NCI-H1694 treated with DMSO at 0.1 percent for 48 hours (cell line): ENCODE data around the gene DYRK1A.

Experiments used
- DNase-seq: peaks from one replicate; lab custom pipeline; 2025; lab: John Stamatoyannopoulos, UW

DYRK1A gene

GRCh38 chr21:37419228-37419906 is 52.8 kb downstream of the DYRK1A start:
- no peak for DNase-seq

DNA sequence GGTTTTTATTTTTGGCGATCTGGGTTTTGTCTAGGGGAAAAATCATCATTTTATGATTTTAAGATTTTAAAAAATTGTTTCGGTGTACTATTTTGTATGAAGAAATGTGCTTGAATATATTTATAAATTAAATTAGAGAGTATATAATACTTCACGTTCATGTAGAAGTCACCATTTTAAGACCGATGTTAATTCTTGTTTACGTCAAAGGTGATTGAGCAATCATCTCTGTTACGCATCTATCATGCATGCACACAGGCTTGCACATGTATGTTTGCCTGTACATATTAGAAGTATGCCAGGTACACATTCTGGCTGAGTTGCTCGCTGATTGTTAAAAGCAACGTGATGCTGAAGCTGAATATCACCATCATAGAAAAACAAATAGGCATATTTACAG is 54.7 kb downstream of the DYRK1A start:
- no peak for DNase-seq

- DNase-seq = no peak
These were observed 55.8 kb downstream of the DYRK1A start for GRCh38 chr21:37422382-37422781.

GRCh38 chr21:37423103-37423502 is 56.5 kb downstream of the DYRK1A start:
- no peak for DNase-seq

DNA sequence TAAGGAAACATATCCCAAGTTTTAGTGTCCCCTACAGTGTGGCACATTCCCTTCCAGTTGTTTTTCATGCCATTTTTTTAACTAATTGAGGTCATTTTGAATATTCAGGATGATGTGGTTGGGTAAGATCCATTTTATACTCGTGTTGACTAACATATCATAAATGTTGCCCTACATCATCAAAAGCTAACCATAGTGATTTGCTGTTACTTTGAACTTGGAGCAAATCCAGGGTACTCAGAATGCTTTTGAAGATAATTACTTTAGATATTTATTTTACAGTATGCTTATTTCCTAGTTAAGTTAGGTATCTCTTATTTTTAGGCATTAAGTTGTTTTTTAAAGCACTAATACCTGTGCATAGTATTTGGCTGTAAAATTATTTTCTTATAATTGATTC is 57.8 kb downstream of the DYRK1A start:
- DNase-seq = no peak

DNA sequence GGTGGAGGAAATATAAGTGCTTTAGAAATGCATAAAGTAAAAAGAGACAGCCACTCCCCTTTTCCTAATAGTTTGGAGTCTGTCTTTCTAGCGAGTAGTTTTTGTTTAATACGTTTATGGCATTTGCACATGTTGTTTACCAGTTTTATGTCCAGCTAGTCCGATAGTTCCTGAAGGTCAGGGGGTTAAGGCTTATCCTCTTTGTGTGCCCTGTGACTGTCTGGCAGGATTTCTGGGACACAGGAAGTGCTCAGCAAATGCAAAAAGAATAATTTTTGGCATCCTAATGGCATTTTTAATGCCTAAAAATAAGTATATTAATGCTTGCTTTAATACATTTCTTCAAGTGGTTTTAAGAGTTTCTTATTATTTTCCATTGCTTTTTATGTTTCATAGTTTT is 58.4 kb downstream of the DYRK1A start:
- DNase-seq = no peak

GRCh38 chr21:37425684-37426083 is 59.1 kb downstream of the DYRK1A start:
- DNase-seq = no peak

DNA sequence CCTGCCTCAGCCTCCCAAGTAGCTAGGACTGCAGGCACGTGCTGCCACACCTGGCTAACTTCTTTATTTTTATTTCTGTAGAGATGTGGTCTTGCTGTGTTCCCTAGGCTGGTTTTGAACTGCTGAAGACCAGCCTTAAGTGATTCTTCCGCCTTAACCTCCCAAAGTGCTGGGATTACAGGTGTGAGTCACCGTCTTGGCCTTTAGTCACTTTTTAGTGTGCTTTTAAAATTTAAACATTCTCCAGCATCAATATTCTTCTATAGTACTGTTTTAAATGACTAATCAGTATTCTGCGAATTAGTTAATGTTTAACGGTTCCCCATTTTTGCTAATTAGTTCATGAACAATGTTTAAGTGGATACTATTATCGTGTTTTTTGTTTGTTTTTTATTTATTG is 60.6 kb downstream of the DYRK1A start:
- no peak for DNase-seq

DNA sequence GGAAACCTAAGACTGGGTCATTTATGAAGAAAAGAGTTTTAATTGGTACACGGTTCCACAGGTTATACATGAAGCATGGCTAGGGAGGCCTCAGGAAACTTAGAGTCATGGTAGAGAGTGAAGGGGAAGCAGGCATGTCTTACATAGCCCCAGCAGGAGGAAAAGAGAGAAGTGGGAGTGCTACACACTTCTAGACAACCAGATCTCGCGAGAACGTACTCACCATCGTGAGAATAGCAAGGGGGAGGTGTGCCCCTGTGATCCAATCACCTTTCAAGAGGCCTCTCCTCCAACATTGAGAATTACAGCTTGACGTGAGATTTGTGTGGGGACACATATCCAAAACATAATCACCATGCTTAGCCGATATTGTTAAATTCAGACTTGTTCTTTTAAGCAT is 62.8 kb downstream of the DYRK1A start:
- DNase-seq = no peak

GRCh38 chr21:37430184-37430821 is 63.7 kb downstream of the DYRK1A start:
- DNase-seq = no peak

DNA sequence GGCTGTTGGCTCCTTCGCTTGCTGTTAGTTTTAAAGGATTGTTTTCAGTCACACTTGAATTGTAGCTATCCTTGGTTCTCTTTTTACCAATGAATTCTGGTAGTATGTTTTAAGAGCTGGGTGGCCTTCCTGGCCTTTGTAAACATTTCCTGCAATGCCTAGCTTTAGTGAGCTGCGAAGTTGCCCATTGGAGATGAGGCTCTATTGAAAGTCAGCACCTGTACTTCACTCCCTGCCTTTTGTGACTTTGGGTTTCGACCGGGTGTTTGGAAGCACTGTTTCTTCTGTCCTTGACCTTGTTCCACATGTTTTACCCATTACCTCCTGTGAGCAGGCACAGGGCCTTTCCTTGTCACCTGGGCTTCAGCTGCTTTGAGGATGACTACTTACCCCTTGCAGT is 64.7 kb downstream of the DYRK1A start:
- DNase-seq = no peak

DNA sequence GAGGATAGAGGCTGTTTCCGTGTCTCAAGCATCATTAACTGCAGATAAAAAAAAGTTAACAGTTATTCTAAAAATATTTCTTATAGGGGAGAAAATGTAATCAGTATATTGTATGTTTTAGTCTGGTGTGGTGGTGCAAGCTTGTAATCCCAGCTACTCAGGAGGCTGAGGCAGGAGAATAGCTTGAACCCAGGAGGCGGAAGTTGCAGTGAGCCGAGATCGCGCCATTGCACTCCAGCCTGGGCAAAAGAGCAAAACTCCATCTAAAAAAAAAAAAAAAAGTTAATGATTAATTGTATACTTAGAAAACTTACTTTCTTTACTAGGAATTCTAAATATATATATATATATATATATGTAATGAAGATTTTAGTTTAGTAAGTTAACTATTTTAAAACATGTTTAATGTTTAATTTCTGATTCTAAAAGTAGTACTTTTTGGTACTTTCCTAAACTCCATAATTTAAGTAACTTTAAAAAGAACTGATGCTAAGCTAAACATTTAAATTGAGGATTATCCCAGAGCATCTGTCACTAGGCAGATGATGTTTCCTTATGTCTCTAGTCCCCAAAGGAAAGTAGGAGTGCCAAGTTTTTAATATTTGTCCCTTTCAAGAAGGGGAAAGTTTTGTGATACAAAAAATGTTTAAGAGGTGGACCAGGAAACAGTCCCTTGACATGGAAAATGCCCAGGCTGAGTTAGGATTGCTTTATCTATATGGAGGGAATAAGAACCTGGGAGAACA is 66.3 kb downstream of the DYRK1A start:
- no peak for DNase-seq

GRCh38 chr21:37433456-37433840 is 66.9 kb downstream of the DYRK1A start:
- DNase-seq = no peak

- DNase-seq = peak; percentile 95
These were observed 68.5 kb downstream of the DYRK1A start for GRCh38 chr21:37435120-37435519.

DNA sequence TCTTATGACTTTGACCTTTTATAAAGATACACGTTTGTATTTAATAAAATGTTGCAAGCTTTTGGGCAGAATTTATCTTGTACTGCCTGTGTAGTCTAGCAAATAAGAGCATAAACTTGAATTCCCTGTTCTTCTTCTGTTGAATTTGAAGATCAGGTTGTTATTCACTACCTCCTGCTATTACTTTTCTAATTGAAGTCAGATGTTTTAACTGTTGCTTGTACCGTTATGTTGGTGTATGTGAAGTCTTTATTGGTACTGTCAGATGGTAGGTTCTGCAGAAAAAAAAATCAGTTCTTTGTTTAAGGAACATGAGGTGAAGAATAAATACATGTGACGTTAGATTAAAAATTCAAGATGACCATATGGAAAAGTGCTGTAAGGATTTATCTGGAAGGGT is 69.1 kb downstream of the DYRK1A start:
- DNase-seq = no peak

GRCh38 chr21:37436174-37436573 is 69.6 kb downstream of the DYRK1A start:
- DNase-seq = no peak

- DNase-seq = no peak
These were observed 71.0 kb downstream of the DYRK1A start for GRCh38 chr21:37437376-37438080.

DNA sequence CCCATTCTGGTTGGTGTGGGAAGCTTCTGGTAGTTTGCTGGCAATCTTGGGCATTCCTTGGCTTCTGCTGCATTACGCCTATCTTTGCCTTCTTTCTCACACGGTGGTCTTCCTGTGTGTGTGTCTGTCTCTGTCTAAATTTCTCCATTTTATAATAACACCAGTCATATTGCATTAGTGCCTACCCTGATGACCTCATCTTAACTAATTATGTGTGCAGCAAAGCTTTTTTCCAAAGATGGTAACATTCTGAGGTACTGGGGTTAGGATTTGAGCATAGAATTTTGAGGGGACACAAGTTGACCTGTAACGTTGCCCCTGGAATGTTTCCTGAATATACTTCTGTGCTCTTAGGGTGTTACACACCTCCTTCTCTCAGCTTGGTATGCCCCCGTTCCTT is 77.1 kb downstream of the DYRK1A start:
- no peak for DNase-seq

DNA sequence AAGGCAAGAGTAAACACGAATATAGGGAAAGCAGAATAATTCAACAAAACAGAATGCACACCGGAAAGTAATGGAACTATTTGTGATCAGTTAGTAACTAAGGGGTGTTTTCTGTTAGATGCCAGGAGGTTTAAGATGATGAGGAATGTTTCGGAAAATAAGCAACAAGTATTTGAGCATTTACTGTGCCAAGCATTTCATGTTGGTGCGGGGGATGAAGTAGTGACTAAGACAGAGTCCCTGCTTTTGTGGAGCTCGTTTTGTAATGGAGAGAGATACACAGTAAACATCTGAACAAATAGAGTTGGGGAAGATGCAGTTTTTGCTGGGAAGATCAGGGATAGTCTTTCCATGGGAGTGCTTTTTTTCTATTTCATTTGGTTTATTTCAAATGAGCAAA is 78.7 kb downstream of the DYRK1A start:
- DNase-seq = no peak

- no peak for DNase-seq
These were observed 80.0 kb downstream of the DYRK1A start for GRCh38 chr21:37446552-37446951.

GRCh38 chr21:37447288-37447936 is 80.8 kb downstream of the DYRK1A start:
- DNase-seq = no peak

DNA sequence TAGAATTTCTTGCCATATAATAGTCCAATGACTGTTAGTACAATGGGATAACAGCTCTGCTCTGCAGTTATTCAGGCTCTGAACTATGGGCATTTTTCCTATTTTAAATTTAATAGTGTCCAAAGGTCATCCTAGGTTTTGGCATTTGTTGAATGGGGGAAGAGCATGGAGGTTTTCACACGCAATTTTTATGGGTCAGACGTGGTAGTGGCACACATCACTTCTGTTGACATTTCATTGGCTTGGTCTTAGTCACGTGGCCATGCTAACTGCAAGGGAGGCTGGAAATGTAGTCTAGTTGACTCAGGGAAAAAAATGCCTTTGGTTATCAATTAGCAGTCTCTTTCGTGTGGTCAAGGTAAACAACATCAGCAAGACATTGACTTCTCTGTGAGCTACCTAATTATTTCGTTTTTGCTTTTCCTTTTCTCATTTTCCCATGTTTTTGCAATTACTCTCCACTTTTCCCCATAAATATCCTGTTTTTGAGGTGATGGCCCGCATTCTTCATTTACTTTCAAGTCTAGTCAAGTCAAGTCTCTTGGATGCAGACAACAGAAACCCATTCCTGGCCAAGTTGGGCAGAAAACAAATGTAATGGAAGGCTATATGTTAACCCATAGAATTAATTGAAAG is 82.8 kb downstream of the DYRK1A start:
- no peak for DNase-seq
